ENCODE data around the gene CPNE6.
A peak's percentile ranks its signal among the peaks of the same experiment; 100 is the strongest.

The CPNE6 gene

GRCh38 chr14:24069411-24069735, 2.0 kb upstream of the CPNE6 start:
- no peak for DNase-seq (ENCODE audit: low spot score)

DNA sequence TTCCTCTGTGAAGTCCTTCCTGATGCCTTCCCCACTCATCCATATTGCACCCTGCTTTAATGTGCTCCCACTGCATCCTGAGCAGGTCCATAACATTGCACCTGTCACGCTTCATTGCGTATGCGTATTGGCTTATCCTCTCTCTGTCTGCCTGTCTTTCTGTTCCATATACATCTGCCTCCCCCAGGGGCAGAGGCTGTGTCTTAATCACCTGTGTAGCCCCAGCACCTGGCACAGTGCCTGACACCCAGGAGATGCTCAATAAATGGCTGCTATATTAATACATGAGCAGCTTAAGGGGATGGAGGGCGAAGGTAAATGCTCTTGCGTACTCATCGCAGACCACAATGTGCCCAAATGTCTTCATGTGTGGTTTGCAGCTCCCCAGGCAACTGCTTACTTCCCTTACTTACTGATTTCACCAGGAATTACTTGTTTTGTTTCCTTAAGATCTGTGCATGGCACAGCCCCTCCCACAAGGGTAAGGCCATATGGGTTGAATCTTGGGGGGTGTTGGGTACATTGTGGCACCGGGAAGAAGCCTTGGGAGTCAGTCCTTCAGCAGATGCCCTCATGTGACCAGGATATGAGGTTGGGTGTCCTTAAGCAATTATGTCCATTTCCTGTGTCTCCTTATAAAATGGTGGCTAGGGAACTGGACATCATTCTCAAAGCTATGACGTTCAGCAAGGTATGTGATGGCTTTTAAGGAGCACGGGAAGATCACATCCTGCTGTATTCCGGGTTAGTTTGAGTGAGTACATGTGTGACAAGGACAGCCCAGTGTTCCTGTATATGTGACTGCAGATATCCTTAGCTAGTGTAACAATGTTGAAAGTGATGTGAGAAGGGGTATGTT, 848 bp upstream of the CPNE6 start:
- no peak for DNase-seq (ENCODE audit: low spot score)

DNA sequence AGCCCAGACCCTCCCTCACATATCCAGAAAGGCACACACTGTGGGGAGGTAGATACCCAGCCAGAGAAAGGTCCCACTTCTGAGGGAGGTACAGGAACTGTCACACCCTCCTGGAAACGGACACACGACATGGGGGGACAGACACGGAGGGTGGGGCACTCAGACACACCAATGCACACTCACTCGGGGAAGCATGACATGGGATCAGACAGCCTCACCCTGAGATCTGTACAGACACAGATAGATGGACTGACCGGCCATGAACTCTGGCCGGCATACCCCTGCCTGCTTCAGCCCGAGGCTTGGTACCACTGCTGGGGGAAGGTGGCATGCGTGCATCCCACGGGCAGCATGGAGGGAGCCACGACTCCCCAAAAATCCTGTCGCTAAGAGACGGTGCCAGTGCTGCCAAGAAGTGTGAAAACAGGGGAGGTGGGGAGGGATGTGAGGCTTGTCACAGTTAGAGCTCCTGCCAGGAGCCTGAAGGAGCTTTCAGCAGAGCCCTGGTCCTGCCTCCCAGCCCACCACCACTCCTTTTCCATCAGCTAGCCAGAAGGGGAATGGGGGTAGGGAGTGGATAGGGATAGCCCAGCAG, 571 bp downstream of the CPNE6 start:
- no peak for DNase-seq (ENCODE audit: low spot score)

DNA sequence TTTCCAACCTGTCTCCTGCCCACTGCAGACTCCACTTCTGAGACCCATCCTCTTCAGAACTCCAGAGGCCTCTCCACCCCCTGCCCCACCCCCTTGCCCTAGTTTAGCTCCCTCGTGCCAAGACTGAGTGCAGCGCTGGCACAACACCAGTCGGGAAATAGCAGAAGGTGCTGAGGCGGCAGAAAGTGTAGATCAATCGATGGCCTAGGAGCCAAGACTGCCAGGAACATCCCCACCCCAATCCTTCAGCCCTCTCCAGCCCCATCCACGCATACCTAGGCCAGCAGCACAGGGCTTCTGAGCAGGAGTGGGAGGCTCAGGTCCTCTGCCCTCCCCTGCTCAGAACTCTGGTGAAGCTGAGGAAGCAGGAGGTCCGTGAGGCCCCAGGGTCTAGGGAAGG, 1.1 kb downstream of the CPNE6 start:
- DNase-seq (ENCODE audit: low spot score): no peak

DNA sequence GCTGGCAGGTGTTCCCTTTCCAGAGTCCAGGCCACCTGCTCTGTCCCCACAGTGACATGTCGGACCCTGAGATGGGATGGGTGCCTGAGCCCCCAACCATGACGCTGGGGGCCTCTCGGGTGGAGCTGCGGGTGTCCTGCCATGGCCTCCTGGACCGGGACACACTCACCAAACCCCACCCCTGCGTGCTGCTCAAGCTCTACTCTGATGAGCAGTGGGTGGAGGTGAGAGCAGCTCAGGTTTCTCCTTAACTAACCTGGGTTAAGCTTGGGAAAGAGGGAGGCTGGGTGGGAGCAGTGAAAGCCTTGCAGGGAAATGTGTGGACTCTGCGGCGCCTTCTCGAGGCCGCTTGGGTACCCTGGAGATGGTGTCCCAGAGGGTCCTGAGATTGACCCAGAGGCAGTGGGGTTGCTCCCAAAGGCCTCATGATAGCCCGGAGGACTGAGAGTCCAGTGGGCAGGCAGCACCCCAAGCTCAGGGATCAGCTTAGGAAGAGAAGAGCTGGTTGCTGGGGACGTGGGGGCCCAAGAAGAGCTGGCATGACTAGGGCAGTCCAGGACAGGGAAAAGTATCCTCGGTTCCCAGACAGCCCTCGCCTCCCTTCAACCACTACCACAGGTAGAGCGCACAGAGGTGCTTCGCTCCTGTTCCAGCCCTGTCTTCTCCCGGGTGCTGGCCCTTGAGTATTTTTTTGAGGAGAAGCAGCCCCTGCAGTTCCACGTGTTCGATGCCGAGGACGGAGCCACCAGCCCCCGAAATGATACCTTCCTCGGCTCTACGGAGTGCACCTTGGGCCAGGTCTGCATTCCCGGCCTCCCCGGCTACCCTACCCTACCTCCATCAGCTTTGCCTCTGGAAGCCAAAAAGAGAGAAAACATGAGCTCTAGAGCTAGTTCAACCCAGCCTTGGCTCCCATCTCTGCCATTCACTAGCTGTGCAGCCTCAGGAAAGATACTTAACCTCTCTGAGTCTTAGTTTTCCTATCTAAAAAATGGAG, 1.8 kb downstream of the CPNE6 start:
- DNase-seq (ENCODE audit: low spot score): no peak

- no peak for DNase-seq (ENCODE audit: low spot score)
Measured at GRCh38 chr14:24074625-24075484, 3.5 kb downstream of the CPNE6 start.

- DNase-seq (ENCODE audit: low spot score): no peak
Measured at GRCh38 chr14:24075485-24076301, 4.3 kb downstream of the CPNE6 start.

GRCh38 chr14:24076302-24076601, 4.9 kb downstream of the CPNE6 start:
- no peak for DNase-seq (ENCODE audit: low spot score)

GRCh38 chr14:24077086-24077485, 5.7 kb downstream of the CPNE6 start:
- no peak for DNase-seq (ENCODE audit: low spot score)

DNA sequence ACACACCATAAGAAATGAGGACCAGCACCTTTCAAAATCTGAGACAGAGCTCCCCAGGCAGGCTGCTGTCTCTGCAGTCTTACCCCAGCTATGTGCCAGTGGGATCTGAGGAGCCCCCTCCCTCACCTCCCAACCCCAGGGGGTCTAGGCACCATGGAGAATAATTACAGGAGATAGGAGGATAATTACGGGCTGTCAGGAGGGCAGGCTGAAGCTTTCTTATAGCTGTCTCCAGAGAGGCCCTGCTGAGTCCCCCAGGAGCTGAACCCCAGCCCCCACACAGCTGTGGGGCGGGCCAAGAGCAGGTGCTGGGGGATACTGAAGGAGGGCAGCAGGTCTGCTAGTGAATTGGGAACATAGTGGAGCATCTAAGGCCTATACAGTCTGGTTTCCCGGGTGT, 6.8 kb downstream of the CPNE6 start:
- DNase-seq (ENCODE audit: low spot score): no peak

DNA sequence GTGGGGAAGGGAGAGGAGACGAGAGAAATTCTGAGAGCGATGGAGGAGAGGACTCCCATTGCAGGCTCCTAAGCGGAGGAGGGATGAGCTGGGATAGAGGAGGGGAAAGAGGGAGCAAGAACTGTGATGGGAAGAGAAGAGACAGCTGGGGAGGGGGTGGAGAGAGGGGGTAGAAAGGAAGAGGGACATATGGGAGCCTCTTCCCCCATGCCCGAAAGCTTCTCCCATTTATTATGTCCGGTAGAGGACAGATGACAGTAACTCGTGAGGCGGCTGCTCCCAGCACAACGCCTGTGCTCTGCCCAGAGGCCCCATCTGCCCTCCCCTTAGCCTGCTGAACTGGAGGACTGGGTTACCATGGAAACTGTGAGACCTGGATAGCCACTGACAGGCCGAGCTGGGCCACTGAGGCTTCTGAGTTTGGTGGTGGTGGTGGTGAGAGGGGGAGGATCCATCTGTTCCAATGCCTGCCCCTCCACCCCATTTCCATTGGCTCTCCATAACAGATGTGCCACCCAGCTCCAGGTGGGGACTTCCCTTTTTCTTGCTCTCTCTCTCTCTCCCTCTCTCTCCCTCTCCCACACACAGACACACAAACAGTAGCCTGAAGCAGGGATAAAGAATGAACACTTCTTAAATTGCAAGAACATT, 8.3 kb downstream of the CPNE6 start:
- no peak for DNase-seq (ENCODE audit: low spot score)

- no peak for DNase-seq (ENCODE audit: low spot score)
Measured at GRCh38 chr14:24080142-24080530, 8.8 kb downstream of the CPNE6 start.

GRCh38 chr14:24080888-24081738, 9.8 kb downstream of the CPNE6 start:
- DNase-seq (ENCODE audit: low spot score): peak; percentile 40

GRCh38 chr14:24081739-24082211, 10.4 kb downstream of the CPNE6 start:
- no peak for DNase-seq (ENCODE audit: low spot score)

DNA sequence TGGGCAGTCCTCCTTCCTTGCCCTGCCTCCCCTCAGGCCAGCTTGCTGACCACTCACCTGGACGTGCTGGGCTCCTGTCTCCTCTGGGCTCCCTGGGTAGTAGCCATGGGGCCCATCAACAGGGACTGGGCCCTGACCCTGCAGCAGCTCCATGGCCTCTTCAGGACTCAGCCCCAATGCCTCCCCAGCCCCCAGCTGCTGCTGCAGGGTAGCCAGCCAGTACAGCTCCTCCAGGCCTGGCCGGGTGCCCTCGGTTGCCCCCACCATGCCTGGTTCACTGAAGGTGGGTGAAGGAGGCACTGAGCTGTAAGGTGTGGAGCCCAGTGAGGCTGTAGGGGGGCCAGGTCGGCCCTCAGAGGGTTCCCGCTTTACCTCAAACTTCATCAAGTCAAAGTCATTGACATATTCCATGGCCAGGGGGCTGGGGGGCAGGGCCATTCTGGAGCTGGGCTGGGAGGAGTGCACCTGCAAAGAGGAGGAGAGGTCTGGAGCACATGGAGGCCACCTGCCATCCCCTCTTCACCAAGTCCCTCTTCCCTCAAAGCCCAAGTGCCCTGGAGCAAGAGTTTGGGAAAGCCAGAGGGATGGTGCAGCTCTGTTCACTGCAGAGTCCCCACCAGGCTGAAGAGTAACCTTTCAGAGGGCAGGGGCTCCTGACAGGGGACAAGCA, 11.2 kb downstream of the CPNE6 start:
- DNase-seq (ENCODE audit: low spot score): no peak

- DNase-seq (ENCODE audit: low spot score): no peak
Measured at GRCh38 chr14:24083462-24083861, 12.1 kb downstream of the CPNE6 start.

- no peak for DNase-seq (ENCODE audit: low spot score)
Measured at GRCh38 chr14:24084440-24084839, 13.1 kb downstream of the CPNE6 start.

- DNase-seq (ENCODE audit: low spot score): no peak
Measured at GRCh38 chr14:24085215-24085614, 13.9 kb downstream of the CPNE6 start.
